ENCODE data around the gene FAM241A. TPM values are rescaled to one million over a fixed set of nuclear protein-coding genes. Genes with fewer than 3 reads are reported as not detected.

Gene FAM241A
- total RNA-seq, 4 donors from 2014 or later, result 4.3 to 8.1 (median 4.7) TPM

DNA sequence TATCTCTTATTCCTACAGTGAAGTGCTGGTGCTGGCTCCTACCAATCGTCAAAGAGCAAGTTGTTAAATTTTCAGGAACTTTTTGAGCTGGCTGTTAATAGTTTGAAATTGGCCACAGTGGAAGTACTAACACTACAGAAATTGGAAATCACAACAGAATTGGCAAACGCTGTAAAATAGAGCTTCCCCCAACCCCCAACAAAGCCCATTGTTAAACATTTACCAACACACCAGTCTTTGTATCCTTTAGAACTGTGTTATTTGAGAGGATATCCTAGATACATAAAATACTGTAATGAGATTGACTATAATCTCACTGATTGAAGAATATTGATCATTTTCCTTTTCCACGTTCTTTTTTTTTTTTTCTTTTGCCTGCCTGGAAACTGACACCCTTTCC lies 37.4 kb downstream of the FAM241A start:
- no peak for ATAC-seq
- Histone ChIP-seq H3K9me3 (no peaks in the 10 kb centered on the region), H3K4me3 (no peak overlapping the region), H3K36me3 (peaks cover 0 to 9% of the 10 kb centered on the region in 2 donors), H3K27me3 (no peaks in the 10 kb centered on the region), H3K27ac (no peak overlapping the region), H3K4me1 (no peaks in the 10 kb centered on the region)
- TF ChIP-seq EP300 (IDR thresholded peaks at IDR 0.05) (no peak), POLR2A (IDR thresholded peaks at IDR 0.05) (no peak), POLR2AphosphoS5 (IDR thresholded peaks at IDR 0.05) (no peak)
- TF ChIP-seq, protein P1, sequence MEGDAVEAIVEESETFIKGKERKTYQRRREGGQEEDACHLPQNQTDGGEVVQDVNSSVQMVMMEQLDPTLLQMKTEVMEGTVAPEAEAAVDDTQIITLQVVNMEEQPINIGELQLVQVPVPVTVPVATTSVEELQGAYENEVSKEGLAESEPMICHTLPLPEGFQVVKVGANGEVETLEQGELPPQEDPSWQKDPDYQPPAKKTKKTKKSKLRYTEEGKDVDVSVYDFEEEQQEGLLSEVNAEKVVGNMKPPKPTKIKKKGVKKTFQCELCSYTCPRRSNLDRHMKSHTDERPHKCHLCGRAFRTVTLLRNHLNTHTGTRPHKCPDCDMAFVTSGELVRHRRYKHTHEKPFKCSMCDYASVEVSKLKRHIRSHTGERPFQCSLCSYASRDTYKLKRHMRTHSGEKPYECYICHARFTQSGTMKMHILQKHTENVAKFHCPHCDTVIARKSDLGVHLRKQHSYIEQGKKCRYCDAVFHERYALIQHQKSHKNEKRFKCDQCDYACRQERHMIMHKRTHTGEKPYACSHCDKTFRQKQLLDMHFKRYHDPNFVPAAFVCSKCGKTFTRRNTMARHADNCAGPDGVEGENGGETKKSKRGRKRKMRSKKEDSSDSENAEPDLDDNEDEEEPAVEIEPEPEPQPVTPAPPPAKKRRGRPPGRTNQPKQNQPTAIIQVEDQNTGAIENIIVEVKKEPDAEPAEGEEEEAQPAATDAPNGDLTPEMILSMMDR (IDR thresholded peaks at IDR 0.05), result no peak
- 76 to 89% methylated on average over 3 of the region's 3 CpGs for WGBS, 2 donors (ENCODE audit: low coverage in 1 of 2)

DNA sequence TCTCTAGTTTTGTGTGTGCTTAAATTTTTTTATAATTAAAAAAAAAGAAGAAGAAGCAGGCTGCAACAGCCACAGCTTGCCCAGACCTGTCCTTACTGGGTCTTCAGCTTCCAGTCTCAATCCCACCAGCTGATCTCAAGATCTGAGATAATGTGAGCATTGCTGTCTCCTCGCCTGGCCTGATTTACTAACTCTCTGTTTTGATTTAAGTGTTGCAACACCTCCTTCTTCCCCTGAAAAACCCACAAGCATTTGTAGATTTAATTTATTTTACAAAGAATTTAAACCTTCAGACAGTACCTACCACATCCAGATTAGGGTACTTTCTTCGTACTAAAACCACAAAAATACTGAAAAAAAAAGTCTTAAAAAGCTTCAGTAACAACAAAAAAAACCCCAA lies 38.0 kb downstream of the FAM241A start:
- Histone ChIP-seq H3K4me1 (no peaks in the 10 kb centered on the region), H3K9me3 (no peaks in the 10 kb centered on the region), H3K36me3 (peaks cover 0 to 9% of the 10 kb centered on the region in 2 donors), H3K4me3 (no peak overlapping the region), H3K27ac (no peak overlapping the region), H3K27me3 (no peaks in the 10 kb centered on the region)
- no peak for TF ChIP-seq POLR2AphosphoS5 (IDR thresholded peaks at IDR 0.05)
- no peak for TF ChIP-seq EP300 (IDR thresholded peaks at IDR 0.05)
- TF ChIP-seq, protein P1 (IDR thresholded peaks at IDR 0.05), result no peak
- no peak for TF ChIP-seq POLR2A (IDR thresholded peaks at IDR 0.05)
- no peak for ATAC-seq
- 78 to 86% methylated on average over 1 to 2 of the region's 2 CpGs for WGBS, 2 donors (ENCODE audit: low coverage in 1 of 2)

DNA sequence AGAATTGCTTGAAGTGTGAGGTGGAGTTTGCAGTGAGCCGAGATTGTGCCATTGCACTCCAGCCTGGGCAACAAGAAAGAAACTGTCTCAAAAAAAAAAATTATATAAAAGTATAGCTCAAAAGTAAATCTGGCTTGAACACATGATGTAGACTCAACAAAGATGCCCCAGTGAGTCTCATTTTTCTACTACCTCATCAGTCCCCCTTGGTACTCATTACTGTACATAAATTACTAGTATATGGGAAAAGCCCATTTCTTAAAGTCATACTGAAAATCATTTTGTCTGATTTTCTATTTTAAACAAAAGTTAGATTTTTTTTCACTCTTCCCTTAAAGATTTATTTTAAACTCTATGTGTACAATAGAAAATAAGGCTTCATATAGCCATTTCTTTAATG lies 39.2 kb downstream of the FAM241A start:
- Histone ChIP-seq H3K4me1 (no peaks in the 10 kb centered on the region), H3K36me3 (peaks cover 0 to 9% of the 10 kb centered on the region in 2 donors), H3K4me3 (no peak overlapping the region), H3K9me3 (no peaks in the 10 kb centered on the region), H3K27ac (no peak overlapping the region), H3K27me3 (no peaks in the 10 kb centered on the region)
- 100% methylated on average over 1 of the region's 1 CpG for WGBS, 2 donors (ENCODE audit: low coverage in 1 of 2)
- no peak for TF ChIP-seq POLR2AphosphoS5 (IDR thresholded peaks at IDR 0.05)
- TF ChIP-seq, protein P1 (IDR thresholded peaks at IDR 0.05), result no peak
- no peak for TF ChIP-seq EP300 (IDR thresholded peaks at IDR 0.05)
- TF ChIP-seq POLR2A (IDR thresholded peaks at IDR 0.05), result no peak
- ATAC-seq, result no peak

DNA sequence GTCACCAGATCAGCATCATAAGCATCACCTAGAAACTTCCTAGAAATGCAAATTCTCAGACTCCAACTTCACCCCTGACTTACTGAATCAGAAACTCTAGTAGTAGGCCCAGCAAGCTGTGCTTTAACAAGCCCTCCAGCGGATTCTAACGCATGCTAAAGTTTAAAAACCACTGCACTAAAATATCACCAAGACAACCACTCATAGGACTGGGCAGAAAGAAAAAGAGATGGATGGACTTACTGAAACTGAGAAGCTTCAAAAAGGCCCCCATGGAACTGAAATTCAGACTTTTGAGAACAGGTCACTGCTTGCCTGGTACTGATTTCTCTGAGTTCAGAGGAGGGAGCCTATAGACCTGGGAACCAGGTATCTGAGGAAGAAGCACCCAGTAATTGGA lies 40.1 kb downstream of the FAM241A start:
- WGBS, 2 donors (ENCODE audit: low coverage in 1 of 2), result 90 to 100% methylated on average over 2 of the region's 2 CpGs
- Histone ChIP-seq H3K4me1 (no peaks in the 10 kb centered on the region), H3K4me3 (no peak overlapping the region), H3K27ac (no peak overlapping the region), H3K27me3 (no peaks in the 10 kb centered on the region), H3K36me3 (peaks cover 0 to 9% of the 10 kb centered on the region in 2 donors), H3K9me3 (no peaks in the 10 kb centered on the region)
- ATAC-seq, result no peak
- no peak for TF ChIP-seq POLR2A (IDR thresholded peaks at IDR 0.05)
- TF ChIP-seq POLR2AphosphoS5 (IDR thresholded peaks at IDR 0.05), result no peak
- no peak for TF ChIP-seq EP300 (IDR thresholded peaks at IDR 0.05)
- TF ChIP-seq, protein P1 (IDR thresholded peaks at IDR 0.05), result no peak

DNA sequence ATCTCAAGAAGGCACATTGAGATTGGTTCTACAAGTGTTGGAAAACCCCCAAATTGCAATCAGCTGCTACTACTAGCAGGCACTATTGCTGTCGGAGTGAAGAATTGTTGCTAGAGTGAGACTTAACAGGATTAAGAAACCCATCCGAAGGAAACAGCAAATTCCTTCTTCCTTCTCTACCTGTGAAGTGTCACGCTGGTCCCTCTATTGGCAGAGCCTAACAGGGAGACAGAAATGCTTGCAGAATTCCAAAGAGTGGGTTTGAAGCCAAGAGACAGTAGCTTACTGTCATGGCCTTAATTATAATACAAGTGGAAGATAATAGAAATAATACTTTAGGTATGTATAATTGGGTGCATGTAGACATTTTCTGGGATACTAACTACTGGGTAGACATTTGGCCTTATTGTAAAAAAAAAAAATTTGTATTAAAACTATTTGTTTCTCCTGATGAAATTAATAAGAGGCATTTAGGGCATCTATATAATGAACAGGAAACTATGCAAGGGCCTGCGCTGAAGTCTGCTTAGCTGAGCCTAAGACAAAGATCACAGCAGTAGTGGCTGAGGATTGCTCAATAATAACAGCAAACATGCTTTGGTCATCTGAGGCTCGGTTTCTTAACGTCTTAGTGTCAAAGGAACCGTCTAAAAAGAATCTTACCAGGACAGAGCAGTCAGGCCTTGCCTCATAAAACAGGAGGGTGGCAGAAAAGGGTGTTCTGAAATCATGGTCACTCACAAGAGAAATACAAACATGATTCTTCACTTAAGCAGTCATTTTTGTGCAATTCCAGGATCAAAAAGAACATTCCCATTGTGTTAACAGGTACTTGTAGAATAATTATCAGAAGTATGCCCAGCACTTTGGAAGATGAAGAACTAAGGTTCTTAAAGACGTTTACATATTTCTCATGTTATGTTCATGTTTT lies 40.8 kb downstream of the FAM241A start:
- ATAC-seq, result no peak
- no peaks in the 10 kb centered on the region for H3K27me3 ChIP-seq
- TF ChIP-seq POLR2AphosphoS5 (IDR thresholded peaks at IDR 0.05), result no peak
- TF ChIP-seq EP300 (IDR thresholded peaks at IDR 0.05), result no peak
- TF ChIP-seq, protein P1 (IDR thresholded peaks at IDR 0.05), result no peak
- WGBS, 2 donors (ENCODE audit: low coverage in 1 of 2), result 77 to 80% methylated on average over 5 to 8 of the region's 8 CpGs
- no peak overlapping the region for H3K4me3 ChIP-seq
- H3K4me1 ChIP-seq, result no peaks in the 10 kb centered on the region
- H3K9me3 ChIP-seq, result no peaks in the 10 kb centered on the region
- H3K36me3 ChIP-seq, result peaks cover 0 to 14% of the 10 kb centered on the region in 2 donors
- H3K27ac ChIP-seq, result no peak overlapping the region

Data from gastroesophageal sphincter (tissue), 4 donors.